ENCODE data around the gene TTYH1.
A peak's percentile ranks its signal among the peaks of the same experiment; 100 is the strongest.

GRCh38 chr19:54463531-54464043 is 48.3 kb downstream of the TTYH1 start, which contains the start of gene LENG9:
- no peak for TF ChIP-seq CTCF (conservative IDR thresholded peaks at IDR 0.05; ENCODE audit: low read depth, low read length)
- no peak for TF ChIP-seq RCOR1 (IDR thresholded peaks at IDR 0.05; ENCODE audit: insufficient replicate concordance, low read length)
- no peak for TF ChIP-seq CHD1 (IDR thresholded peaks at IDR 0.05; ENCODE audit: low read depth, low read length)
- no peak for TF ChIP-seq FOS (IDR thresholded peaks at IDR 0.05; ENCODE audit: low read depth, low read length)
- TF ChIP-seq SMC3 (IDR thresholded peaks at IDR 0.05; ENCODE audit: low read depth, low read length) = no peak
- no peak for TF ChIP-seq USF2 (IDR thresholded peaks at IDR 0.05; ENCODE audit: low read depth, low read length)
- peak; percentile 11; the same call in 1 of the 2 replicates for TF ChIP-seq POLR2A (IDR thresholded peaks at IDR 0.05; ENCODE audit: low read depth, low read length)
- TF ChIP-seq RAD21 (IDR thresholded peaks at IDR 0.05; ENCODE audit: low read length) = no peak
- TF ChIP-seq BHLHE40 (IDR thresholded peaks at IDR 0.05; ENCODE audit: low read depth, low read length) = no peak
- TF ChIP-seq CEBPB (IDR thresholded peaks at IDR 0.05; ENCODE audit: low read depth, low read length) = no peak
- TF ChIP-seq ELK1 (IDR thresholded peaks at IDR 0.05; ENCODE audit: borderline replicate concordance, low read depth, low read length) = no peak

Measured in IMR-90 (cell line).